ENCODE measurements around the gene CENPB.

DNA sequence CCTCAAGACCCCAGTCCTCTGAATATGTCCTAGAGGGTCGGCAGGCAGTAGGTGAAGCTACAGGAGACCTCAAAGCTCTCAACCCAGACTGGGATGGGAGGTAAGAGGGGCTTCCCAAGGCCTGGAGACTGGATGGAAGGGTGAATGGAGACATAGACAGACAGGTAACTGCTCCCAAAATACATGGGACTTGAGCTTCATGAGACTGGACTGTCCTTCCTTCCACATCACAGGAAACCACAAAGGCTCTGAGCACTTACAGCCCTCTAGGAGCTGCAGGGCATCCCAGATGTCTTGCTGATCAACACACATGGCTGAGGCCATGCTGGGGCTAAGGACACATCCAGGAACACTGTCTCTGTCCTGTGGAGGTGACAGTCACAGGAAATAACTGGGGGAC lies 42.5 kb downstream of the CENPB start:
- no peak for TF ChIP-seq EZH2 (IDR thresholded peaks at IDR 0.05; ENCODE audit: borderline replicate concordance, insufficient read depth, low read length, poor library complexity, severe bottlenecking)
- TF ChIP-seq, protein P1, sequence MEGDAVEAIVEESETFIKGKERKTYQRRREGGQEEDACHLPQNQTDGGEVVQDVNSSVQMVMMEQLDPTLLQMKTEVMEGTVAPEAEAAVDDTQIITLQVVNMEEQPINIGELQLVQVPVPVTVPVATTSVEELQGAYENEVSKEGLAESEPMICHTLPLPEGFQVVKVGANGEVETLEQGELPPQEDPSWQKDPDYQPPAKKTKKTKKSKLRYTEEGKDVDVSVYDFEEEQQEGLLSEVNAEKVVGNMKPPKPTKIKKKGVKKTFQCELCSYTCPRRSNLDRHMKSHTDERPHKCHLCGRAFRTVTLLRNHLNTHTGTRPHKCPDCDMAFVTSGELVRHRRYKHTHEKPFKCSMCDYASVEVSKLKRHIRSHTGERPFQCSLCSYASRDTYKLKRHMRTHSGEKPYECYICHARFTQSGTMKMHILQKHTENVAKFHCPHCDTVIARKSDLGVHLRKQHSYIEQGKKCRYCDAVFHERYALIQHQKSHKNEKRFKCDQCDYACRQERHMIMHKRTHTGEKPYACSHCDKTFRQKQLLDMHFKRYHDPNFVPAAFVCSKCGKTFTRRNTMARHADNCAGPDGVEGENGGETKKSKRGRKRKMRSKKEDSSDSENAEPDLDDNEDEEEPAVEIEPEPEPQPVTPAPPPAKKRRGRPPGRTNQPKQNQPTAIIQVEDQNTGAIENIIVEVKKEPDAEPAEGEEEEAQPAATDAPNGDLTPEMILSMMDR (IDR thresholded peaks at IDR 0.05; ENCODE audit: poor library complexity, severe bottlenecking), result no peak

All from neural cell (in vitro differentiated cells).